ENCODE data around the gene HOXD12.

The HOXD12 gene

GRCh38 chr2:176128172-176128981, 28.8 kb downstream of the HOXD12 start:
- Histone ChIP-seq H3K27me3 (replicated peaks; ENCODE audit: control insufficient read depth, insufficient read depth, low read length) (no peaks in the 10 kb centered on the region), H3K36me3 (ENCODE audit: control insufficient read depth, insufficient read depth, low read length, severe bottlenecking) (no peaks in the 10 kb centered on the region), H3K4me1 (ENCODE audit: control insufficient read depth, insufficient read depth, low read length) (peaks cover 20% of the 10 kb centered on the region), H3K9ac (ENCODE audit: low read length) (peak overlapping the region; percentile 92), H3K4me3 (ENCODE audit: low read length) (peak overlapping the region; percentile 84), H3K9me3 (ENCODE audit: control insufficient read depth, low read length) (no peaks in the 10 kb centered on the region)
- DNase-seq (ENCODE audit: low read depth) = no peak

DNA sequence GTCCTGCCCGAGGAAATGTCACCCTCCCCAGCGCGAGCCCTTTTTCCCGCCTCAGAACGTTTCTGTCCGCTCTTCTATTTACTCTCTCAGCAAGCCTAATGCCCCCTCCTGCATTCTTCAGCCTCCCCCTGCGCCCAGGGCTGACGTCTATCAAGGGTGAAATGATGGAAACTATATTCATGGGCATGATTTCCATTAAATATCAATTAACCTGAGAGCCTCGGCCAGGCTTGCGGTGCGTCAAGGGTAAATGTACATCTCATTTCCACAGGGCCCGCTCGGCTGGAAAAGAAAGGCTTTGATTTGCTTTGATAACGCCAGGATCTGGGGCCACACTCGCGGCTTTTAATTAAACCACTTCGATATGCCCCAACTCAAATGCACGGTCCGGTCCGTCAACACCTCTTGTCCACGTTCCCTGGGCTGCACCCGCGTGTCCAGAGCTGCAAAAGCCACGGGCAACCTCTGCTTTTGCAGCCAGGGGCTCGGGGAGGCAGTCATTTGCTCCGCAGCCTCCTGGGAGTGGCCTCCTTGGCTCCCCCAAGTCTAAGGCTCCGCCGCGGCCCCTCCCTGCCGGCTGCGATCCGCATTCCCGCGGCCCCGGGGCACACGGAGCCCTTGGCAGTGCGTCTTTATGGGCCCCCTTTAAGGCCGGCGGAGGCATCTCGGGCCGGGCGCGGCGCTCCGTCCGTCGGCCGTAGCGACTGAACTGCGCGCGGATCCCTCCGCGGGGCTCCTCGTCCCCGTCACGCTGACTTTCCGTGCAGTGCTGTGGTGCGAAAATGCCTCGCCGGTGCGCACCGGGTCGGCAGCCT, 29.6 kb downstream of the HOXD12 start, which contains the start of gene HOXD8:
Gene HOXD8, plus strand, starts transcription at position 724 of the 815 bp plus-strand sequence. CDS start 662 bp downstream, outside the sequence.
- Histone ChIP-seq H3K9ac (ENCODE audit: low read length) (peak within 1 kb of the TSS; percentile 92), H3K36me3 (ENCODE audit: control insufficient read depth, insufficient read depth, low read length, severe bottlenecking) (no peaks in the 10 kb centered on the region), H3K4me3 (ENCODE audit: low read length) (peak within 1 kb of the TSS; percentile 91), H3K9me3 (ENCODE audit: control insufficient read depth, low read length) (no peaks in the 10 kb centered on the region), H3K27me3 (replicated peaks; ENCODE audit: control insufficient read depth, insufficient read depth, low read length) (no peaks in the 10 kb centered on the region), H3K4me1 (ENCODE audit: control insufficient read depth, insufficient read depth, low read length) (peaks cover 23% of the 10 kb centered on the region)
- DNase-seq (ENCODE audit: low read depth) = peak; percentile 34

- Histone ChIP-seq H3K9ac (ENCODE audit: low read length) (peak overlapping the region; percentile 92), H3K27me3 (replicated peaks; ENCODE audit: control insufficient read depth, insufficient read depth, low read length) (no peaks in the 10 kb centered on the region)
- no peak for DNase-seq (ENCODE audit: low read depth)
These were observed 30.2 kb downstream of the HOXD12 start for GRCh38 chr2:176129813-176130146.

GRCh38 chr2:176130147-176130956, 30.8 kb downstream of the HOXD12 start:
- peaks cover 30% of the 10 kb centered on the region for H3K4me1 ChIP-seq (ENCODE audit: control insufficient read depth, insufficient read depth, low read length)
- peak; percentile 45 for DNase-seq (ENCODE audit: low read depth)

More at GRCh38 chr2:176129813-176130146, 30.2 kb downstream of the HOXD12 start:
- no peaks in the 10 kb centered on the region for H3K9me3 ChIP-seq (ENCODE audit: control insufficient read depth, low read length)
- H3K36me3 ChIP-seq (ENCODE audit: control insufficient read depth, insufficient read depth, low read length, severe bottlenecking) = no peaks in the 10 kb centered on the region
- peaks cover 24% of the 10 kb centered on the region for H3K4me1 ChIP-seq (ENCODE audit: control insufficient read depth, insufficient read depth, low read length)
- H3K4me3 ChIP-seq (ENCODE audit: low read length) = peak overlapping the region; percentile 91

DNA sequence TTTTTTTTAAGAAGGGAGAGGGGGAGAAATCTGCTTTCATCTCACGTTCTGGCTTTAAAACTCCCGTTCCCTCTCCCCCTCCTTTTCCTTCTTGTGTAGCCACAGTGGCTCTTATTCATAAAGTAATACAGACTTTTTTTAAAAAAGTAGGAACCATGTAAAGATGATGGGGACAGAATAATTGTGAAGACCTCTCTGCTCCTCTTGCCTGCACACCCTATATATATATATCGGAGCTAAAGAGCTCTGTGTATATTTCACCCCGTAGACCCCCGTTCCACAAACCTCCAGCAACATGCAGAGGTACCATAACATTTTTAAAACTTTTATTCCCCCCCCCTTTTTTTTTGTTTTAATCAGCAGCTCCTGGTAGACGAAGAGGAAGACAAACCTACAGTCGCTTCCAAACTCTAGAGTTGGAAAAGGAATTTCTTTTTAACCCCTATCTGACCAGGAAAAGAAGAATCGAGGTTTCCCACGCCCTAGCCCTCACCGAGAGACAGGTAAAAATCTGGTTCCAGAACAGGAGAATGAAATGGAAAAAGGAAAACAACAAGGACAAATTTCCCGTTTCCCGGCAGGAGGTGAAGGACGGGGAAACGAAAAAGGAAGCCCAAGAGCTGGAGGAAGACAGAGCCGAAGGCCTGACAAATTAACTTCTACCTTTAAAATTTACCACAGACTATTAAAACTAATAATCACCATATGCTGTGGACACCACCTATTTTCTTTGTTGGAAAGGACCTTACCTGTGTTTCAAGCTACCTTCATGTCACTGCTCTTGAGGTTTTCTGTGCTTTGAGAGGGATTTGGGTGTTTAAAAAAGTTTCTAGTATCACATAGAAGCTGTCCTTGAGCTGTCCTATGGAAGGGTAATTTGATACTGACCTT, 31.6 kb downstream of the HOXD12 start:
- Histone ChIP-seq H3K27me3 (replicated peaks; ENCODE audit: control insufficient read depth, insufficient read depth, low read length) (no peaks in the 10 kb centered on the region), H3K36me3 (ENCODE audit: control insufficient read depth, insufficient read depth, low read length, severe bottlenecking) (no peaks in the 10 kb centered on the region), H3K4me3 (ENCODE audit: low read length) (peak overlapping the region; percentile 91), H3K9ac (ENCODE audit: low read length) (peak overlapping the region; percentile 92), H3K4me1 (ENCODE audit: control insufficient read depth, insufficient read depth, low read length) (peaks cover 35% of the 10 kb centered on the region), H3K9me3 (ENCODE audit: control insufficient read depth, low read length) (no peaks in the 10 kb centered on the region)
- DNase-seq (ENCODE audit: low read depth) = no peak

More at GRCh38 chr2:176130147-176130956, 30.8 kb downstream of the HOXD12 start:
- Histone ChIP-seq H3K9ac (ENCODE audit: low read length) (peak overlapping the region; percentile 92), H3K27me3 (replicated peaks; ENCODE audit: control insufficient read depth, insufficient read depth, low read length) (no peaks in the 10 kb centered on the region), H3K9me3 (ENCODE audit: control insufficient read depth, low read length) (no peaks in the 10 kb centered on the region), H3K4me3 (ENCODE audit: low read length) (peak overlapping the region; percentile 91), H3K36me3 (ENCODE audit: control insufficient read depth, insufficient read depth, low read length, severe bottlenecking) (no peaks in the 10 kb centered on the region)

- Histone ChIP-seq H3K9me3 (ENCODE audit: control insufficient read depth, low read length) (no peaks in the 10 kb centered on the region), H3K4me3 (ENCODE audit: low read length) (peak overlapping the region; percentile 91), H3K4me1 (ENCODE audit: control insufficient read depth, insufficient read depth, low read length) (peaks cover 35% of the 10 kb centered on the region), H3K9ac (ENCODE audit: low read length) (peak overlapping the region; percentile 92), H3K36me3 (ENCODE audit: control insufficient read depth, insufficient read depth, low read length, severe bottlenecking) (no peaks in the 10 kb centered on the region), H3K27me3 (replicated peaks; ENCODE audit: control insufficient read depth, insufficient read depth, low read length) (no peaks in the 10 kb centered on the region)
- DNase-seq (ENCODE audit: low read depth) = no peak
These were observed 32.2 kb downstream of the HOXD12 start for GRCh38 chr2:176131848-176132158.

- Histone ChIP-seq H3K9me3 (ENCODE audit: control insufficient read depth, low read length) (no peaks in the 10 kb centered on the region), H3K36me3 (ENCODE audit: control insufficient read depth, insufficient read depth, low read length, severe bottlenecking) (no peaks in the 10 kb centered on the region), H3K27me3 (replicated peaks; ENCODE audit: control insufficient read depth, insufficient read depth, low read length) (no peaks in the 10 kb centered on the region), H3K9ac (ENCODE audit: low read length) (peak overlapping the region; percentile 92), H3K4me3 (ENCODE audit: low read length) (peak overlapping the region; percentile 91), H3K4me1 (ENCODE audit: control insufficient read depth, insufficient read depth, low read length) (peaks cover 32% of the 10 kb centered on the region)
- DNase-seq (ENCODE audit: low read depth) = no peak
These were observed 32.9 kb downstream of the HOXD12 start for GRCh38 chr2:176132205-176133171.

DNA sequence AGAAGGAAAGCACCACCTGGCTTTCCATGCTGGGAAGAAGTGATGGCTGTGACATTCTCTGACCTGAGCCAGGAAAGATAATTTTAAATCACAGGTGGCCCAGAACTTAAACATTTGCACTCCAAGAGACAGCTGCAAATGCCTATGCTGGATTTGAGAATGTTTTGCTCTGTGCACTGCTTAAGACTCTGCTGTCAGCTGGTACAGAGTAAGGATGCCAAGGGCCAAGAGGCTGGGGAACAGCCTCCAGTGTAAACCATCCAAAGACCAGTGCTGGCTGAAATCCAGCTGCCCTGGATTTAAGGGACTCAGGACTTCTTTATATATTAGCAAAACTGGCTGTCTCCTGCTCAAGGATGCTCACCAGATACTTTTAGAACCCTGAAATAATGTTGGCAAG, 33.8 kb downstream of the HOXD12 start:
- peaks cover 31% of the 10 kb centered on the region for H3K4me1 ChIP-seq (ENCODE audit: control insufficient read depth, insufficient read depth, low read length)
- H3K27me3 ChIP-seq (replicated peaks; ENCODE audit: control insufficient read depth, insufficient read depth, low read length) = no peaks in the 10 kb centered on the region
- H3K4me3 ChIP-seq (ENCODE audit: low read length) = no peak overlapping the region
- DNase-seq (ENCODE audit: low read depth) = no peak
- H3K9ac ChIP-seq (ENCODE audit: low read length) = peak overlapping the region; percentile 92
- no peaks in the 10 kb centered on the region for H3K9me3 ChIP-seq (ENCODE audit: control insufficient read depth, low read length)
- no peaks in the 10 kb centered on the region for H3K36me3 ChIP-seq (ENCODE audit: control insufficient read depth, insufficient read depth, low read length, severe bottlenecking)

GRCh38 chr2:176134035-176134434, 34.4 kb downstream of the HOXD12 start:
- no peaks in the 10 kb centered on the region for H3K36me3 ChIP-seq (ENCODE audit: control insufficient read depth, insufficient read depth, low read length, severe bottlenecking)

More at GRCh38 chr2:176134035-176134434, 34.4 kb downstream of the HOXD12 start:
- H3K27me3 ChIP-seq (replicated peaks; ENCODE audit: control insufficient read depth, insufficient read depth, low read length) = no peaks in the 10 kb centered on the region
- H3K9me3 ChIP-seq (ENCODE audit: control insufficient read depth, low read length) = no peaks in the 10 kb centered on the region
- H3K4me1 ChIP-seq (ENCODE audit: control insufficient read depth, insufficient read depth, low read length) = peaks cover 36% of the 10 kb centered on the region
- no peak for DNase-seq (ENCODE audit: low read depth)
- no peak overlapping the region for H3K4me3 ChIP-seq (ENCODE audit: low read length)
- no peak overlapping the region for H3K9ac ChIP-seq (ENCODE audit: low read length)
